Raji (cell line): ENCODE data around the gene SMNDC1.

Source experiments
- POLR2A ChIP-seq: IDR thresholded peaks from 2 replicates; pipeline ENCODE4 v1.6.1; 2011; ENCODE audit warnings: low read depth, low read length, control low read depth; ENCODE audit not compliant: insufficient read depth

The SMNDC1 gene

DNA sequence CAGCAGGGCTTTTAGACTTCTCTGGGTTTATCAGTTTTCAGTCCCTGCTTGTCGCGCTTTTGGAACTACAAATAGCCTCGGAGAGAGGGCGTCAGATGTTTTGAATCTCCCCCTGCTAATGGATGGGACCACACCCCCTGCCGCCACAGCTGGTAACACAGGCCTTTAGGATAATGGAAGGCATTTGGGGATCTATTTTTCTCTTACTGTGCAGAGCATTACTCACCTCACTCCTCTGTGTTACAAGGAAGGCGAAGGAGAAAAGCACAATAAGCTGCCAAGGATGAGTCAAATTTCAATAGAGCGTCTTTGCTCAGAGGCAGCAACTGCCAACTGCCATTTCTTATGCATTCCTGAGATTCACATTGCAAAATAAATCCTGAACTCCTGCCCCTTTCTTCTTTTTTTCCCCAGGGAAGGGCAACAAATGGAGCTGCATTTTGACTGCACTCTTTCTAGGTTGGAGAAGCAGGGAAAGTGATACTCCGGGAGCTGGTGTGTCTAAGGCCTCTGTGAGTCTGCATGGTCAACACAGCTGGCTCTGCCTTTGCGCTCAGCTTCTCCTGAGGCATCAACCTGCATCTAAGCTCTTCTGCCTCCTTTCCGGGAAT, 31.5 kb upstream of the SMNDC1 start:
- TF ChIP-seq POLR2A, result no peak

- no peak for TF ChIP-seq POLR2A
These were observed 30.8 kb upstream of the SMNDC1 start for GRCh38 chr10:110335314-110336064.

- TF ChIP-seq POLR2A, result no peak
These were observed 29.4 kb upstream of the SMNDC1 start for GRCh38 chr10:110334061-110334656.

- no peak for TF ChIP-seq POLR2A
These were observed 26.0 kb upstream of the SMNDC1 start for GRCh38 chr10:110330675-110331074.

- no peak for TF ChIP-seq POLR2A
These were observed 22.7 kb upstream of the SMNDC1 start for GRCh38 chr10:110327262-110327914.

DNA sequence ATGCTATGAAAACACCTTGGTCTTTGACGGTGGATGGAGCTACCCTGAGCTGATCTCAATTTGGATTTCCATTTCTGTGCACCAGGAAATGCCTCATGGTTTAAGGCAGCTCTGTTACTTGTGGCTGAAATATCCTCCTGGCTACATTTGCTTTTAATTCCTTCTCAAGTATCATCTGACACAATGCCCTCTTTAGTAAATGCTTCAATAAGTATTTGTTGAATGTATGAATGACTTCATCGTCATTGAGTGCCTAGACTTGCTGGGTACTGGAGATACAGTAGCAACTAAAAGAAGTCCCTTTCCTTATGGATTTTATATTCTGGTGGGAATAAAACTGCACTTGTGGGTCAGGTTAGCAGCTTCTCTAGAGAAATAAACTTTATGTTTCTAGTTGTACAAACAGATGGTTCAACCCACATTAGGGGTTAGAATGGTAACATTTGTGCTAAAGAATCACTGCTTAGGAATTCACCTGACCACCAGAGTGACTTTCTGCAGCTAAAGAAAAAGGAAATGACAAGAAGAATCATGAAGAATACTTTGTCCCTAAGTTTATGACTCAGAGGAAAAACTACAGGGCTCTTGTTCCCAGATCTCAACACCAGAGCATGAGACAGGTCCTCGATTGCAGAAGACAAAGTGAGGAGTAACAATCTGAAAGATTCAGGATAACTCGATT, 21.8 kb upstream of the SMNDC1 start:
- no peak for TF ChIP-seq POLR2A

- TF ChIP-seq POLR2A, result no peak
These were observed 20.1 kb upstream of the SMNDC1 start for GRCh38 chr10:110324805-110325280.

DNA sequence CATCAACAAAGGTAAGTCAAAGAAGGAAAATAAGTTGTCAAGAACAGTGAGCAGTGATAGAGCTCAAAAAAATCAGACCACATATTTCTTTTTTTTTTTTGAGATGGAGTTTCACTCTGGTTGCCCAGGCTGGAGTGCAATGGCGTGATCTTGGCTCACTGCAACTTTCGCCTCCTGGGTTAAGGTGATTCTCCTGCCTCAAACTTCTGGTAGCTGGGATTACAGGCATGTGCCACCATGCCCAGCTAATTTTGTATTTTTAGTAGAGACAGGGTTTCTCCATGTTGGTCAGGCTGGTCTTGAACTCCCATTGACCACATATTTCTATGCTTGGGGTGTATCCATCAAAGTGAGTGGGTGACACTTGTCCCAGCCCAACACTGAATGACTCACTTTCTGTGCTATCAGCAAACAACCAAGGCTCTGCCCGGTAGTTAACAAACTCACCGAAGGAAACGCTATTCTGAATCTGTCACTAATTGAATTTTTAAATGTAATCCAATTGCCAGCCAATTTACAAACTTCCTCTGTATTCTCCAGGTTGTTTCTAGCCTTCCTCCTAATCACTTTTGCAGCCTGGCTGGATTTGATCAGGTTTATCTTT, 19.6 kb upstream of the SMNDC1 start:
- no peak for TF ChIP-seq POLR2A

DNA sequence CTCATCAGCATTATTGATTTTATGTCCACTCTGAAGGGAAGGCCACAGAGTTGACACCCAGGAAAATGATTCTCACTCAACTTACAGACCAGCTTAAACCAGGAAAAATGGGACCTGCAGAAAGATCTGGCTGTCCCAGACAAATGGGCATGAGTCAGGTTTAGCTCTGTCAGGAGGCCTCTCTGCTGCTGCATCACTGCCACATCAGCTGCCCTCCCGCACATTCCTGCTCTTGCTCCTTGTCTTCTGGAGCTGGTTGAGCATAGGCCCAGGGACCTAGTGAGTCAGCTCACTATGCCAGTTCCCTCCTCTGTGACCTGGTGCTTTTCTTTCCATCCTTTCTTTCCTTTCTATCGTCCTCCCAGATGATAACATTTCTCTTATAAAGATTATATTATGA, 18.8 kb upstream of the SMNDC1 start:
- no peak for TF ChIP-seq POLR2A

DNA sequence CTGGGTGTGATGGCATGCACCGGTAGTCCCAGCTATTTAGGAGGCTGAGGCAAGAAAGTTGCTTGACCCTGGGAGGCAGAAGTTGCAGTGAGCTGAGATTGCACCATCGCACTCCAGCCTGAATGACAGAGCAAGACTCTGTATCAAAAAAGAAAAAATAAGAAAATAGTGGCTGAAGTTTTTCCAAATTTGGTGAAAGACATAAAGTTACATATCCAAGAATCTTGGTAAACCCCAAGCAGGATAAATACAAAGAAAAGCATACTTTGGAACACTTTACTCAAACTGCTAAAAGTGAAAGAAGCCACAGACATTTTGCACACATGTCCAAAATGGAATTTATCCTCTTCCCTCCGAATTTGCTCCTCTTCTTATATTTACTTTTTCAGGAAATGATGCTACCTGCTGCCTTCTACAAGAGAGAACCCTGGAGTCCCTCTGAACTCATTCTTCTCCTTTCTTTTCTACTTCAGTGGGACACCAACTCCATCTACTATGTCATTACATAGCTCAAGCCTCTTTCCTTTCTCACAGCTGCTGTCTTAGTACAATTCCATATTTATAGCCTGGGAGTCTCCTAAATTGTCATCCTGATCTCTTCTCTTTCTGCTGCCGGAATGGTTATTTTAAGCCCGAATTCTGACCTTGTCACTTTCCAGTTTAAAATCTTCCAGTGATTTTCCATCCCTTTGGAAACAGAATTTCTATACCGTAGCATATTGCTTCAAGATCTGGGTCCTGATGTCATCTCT, 17.3 kb upstream of the SMNDC1 start:
- no peak for TF ChIP-seq POLR2A

GRCh38 chr10:110317866-110318850, 13.4 kb upstream of the SMNDC1 start:
- no peak for TF ChIP-seq POLR2A

GRCh38 chr10:110313674-110314073, 9.0 kb upstream of the SMNDC1 start:
- no peak for TF ChIP-seq POLR2A

- TF ChIP-seq POLR2A, result no peak
These were observed 7.5 kb upstream of the SMNDC1 start for GRCh38 chr10:110312206-110312605.
